SK-N-SH (cell line): ENCODE measurements around the gene HMMR. TPM values are rescaled to one million over a fixed set of nuclear protein-coding genes. Genes with fewer than 3 reads are reported as not detected.

Source experiments
- CTCF ChIA-PET: fragments of 300-600, 350-600 bp; formaldehyde crosslinking; extraction: SDS; loops from one replicate; lab custom pipeline; 2021; lab: Yijun Ruan, JAX
- POLR2A ChIA-PET: fragments of 350-600 bp; sonication (Branson Sonifier 250); formaldehyde crosslinking; extraction: SDS; loops from one replicate; lab custom pipeline; 2020; ENCODE audit warnings: antibody characterized with exemption, inconsistent platforms; lab: Yijun Ruan, JAX
- DNase-seq: peaks from one replicate; pipeline ENCODE4 v3.0.0; 2012
- H2AFZ ChIP-seq: fragments of 200-600 bp; sonication (generic); 2 replicates; pipeline ENCODE4 v1.8.1; 2016; ENCODE audit warnings: antibody characterized with exemption, mild to moderate bottlenecking, low read depth
- H3F3A ChIP-seq: fragments of 200-600 bp; sonication (generic); replicated peaks from 2 replicates; pipeline ENCODE3; 2016; ENCODE audit warnings: antibody characterized with exemption, mild to moderate bottlenecking; ENCODE audit not compliant: insufficient read depth
- H3K27ac ChIP-seq, 2 experiments: fragments of 200-500 bp in 1 of 2; fragments of 200-600 bp in 1 of 2; sonication (Bioruptor generic) in 1 of 2; sonication (generic), shearing (Covaris generic) in 1 of 2; 2 replicates each; pipeline versions ENCODE4 v1.5.1 to v1.6.1; 2014 to 2016; ENCODE audit warnings: low read depth in 2 of 2, inconsistent platforms in 1 of 2, low read length in 1 of 2, mild to moderate bottlenecking in 1 of 2, mixed read lengths in 1 of 2
- H3K27me3 ChIP-seq: fragments of 200-600 bp; sonication (generic), shearing (Covaris generic); 2 replicates; pipeline ENCODE4 v1.6.1; 2016; ENCODE audit warnings: mixed run types; ENCODE audit not compliant: insufficient read depth
- H3K36me3 ChIP-seq, 2 experiments: fragments of 200-500 bp in 1 of 2; fragments of 200-600 bp in 1 of 2; sonication (Bioruptor generic) in 1 of 2; sonication (generic) in 1 of 2; replicated peaks in 1 of 2; 2 replicates each; pipeline versions ENCODE3 to v1.5.1; 2014 to 2016; ENCODE audit warnings: low read length in 1 of 2, mild to moderate bottlenecking in 1 of 2; ENCODE audit not compliant: insufficient read depth in 2 of 2, control insufficient read depth in 1 of 2
- H3K4me1 ChIP-seq, 2 experiments: fragments of 200-500 bp in 1 of 2; fragments of 200-600 bp in 1 of 2; sonication (Bioruptor generic) in 1 of 2; sonication (generic), shearing (Covaris generic) in 1 of 2; 2 replicates each; pipeline versions ENCODE4 v1.5.1 to v1.6.1; 2014 to 2016; ENCODE audit warnings: low read depth in 1 of 2, low read length in 1 of 2, mixed run types in 1 of 2; ENCODE audit not compliant: insufficient read depth in 2 of 2, control insufficient read depth in 1 of 2
- H3K4me2 ChIP-seq: fragments of 200-600 bp; sonication (generic), shearing (Covaris generic); 2 replicates; pipeline ENCODE4 v1.6.1; 2017; ENCODE audit warnings: mixed run types
- H3K4me3 ChIP-seq, 2 experiments: fragments of 200-500 bp in 1 of 2; fragments of 200-600 bp in 1 of 2; sonication (Bioruptor generic) in 1 of 2; sonication (generic), shearing (Covaris generic) in 1 of 2; 2 replicates each; pipeline versions ENCODE4 v1.5.1 to v1.8.1; 2014 to 2016; ENCODE audit warnings: low read depth in 2 of 2, inconsistent platforms in 1 of 2, low read length in 1 of 2, mild to moderate bottlenecking in 1 of 2, mixed read lengths in 1 of 2, moderate library complexity in 1 of 2
- H3K79me2 ChIP-seq: fragments of 200-600 bp; sonication (generic); 2 replicates; pipeline ENCODE4 v1.8.1; 2017; ENCODE audit warnings: mild to moderate bottlenecking; ENCODE audit not compliant: insufficient read depth
- H3K9ac ChIP-seq: fragments of 200-600 bp; sonication (generic); 2 replicates; pipeline ENCODE4 v1.6.1; 2017; ENCODE audit warnings: mixed run types
- H3K9me2 ChIP-seq: fragments of 200-600 bp; sonication (generic); 2 replicates; pipeline ENCODE4 v1.6.1; 2017; ENCODE audit warnings: mixed run types
- H3K9me3 ChIP-seq: fragments of 200-600 bp; sonication (generic); 2 replicates; pipeline ENCODE4 v1.6.1; 2017; ENCODE audit warnings: mixed run types, mild to moderate bottlenecking, moderate library complexity
- H4K20me1 ChIP-seq: fragments of 200-600 bp; sonication (generic); 2 replicates; pipeline ENCODE4 v1.6.1; 2017; ENCODE audit warnings: mild to moderate bottlenecking, mixed run types; ENCODE audit not compliant: insufficient read depth
- CHD2 ChIP-seq: fragments of 150-350 bp; IDR thresholded peaks from 2 replicates; pipeline ENCODE4 v1.6.1; 2018; ENCODE audit warnings: low read length; ENCODE audit not compliant: partially characterized antibody
- ELF1 ChIP-seq: IDR thresholded peaks from 2 replicates; pipeline ENCODE4 v1.4.0; 2012
- FOSL2 ChIP-seq: IDR thresholded peaks from 2 replicates; pipeline ENCODE4 v1.4.0; 2012; ENCODE audit warnings: low read depth, mild to moderate bottlenecking, moderate library complexity, borderline replicate concordance
- POLR2AphosphoS5 ChIP-seq: IDR thresholded peaks from 2 replicates; pipeline ENCODE4 v1.6.1; 2012; ENCODE audit warnings: low read depth, low read length
- RAD21 ChIP-seq: IDR thresholded peaks from 2 replicates; pipeline ENCODE4 v1.6.1; 2012; ENCODE audit warnings: mild to moderate bottlenecking, low read length
- RFX5 ChIP-seq: IDR thresholded peaks from 2 replicates; pipeline ENCODE4 v1.6.1; 2012; ENCODE audit warnings: mild to moderate bottlenecking, improper control_type of control experiment, low read length
- TEAD4 ChIP-seq: IDR thresholded peaks from 2 replicates; pipeline ENCODE4 v1.4.0; 2012; ENCODE audit warnings: mild to moderate bottlenecking, borderline replicate concordance; ENCODE audit not compliant: insufficient read depth
- USF2 ChIP-seq: fragments of 150-350 bp; IDR thresholded peaks from 2 replicates; pipeline ENCODE4 v1.6.1; 2017; ENCODE audit warnings: antibody characterized with exemption, low read length, low read depth, borderline replicate concordance
- YY1 ChIP-seq: IDR thresholded peaks from 2 replicates; pipeline ENCODE4 v1.4.0; 2012; ENCODE audit warnings: low read depth, mild to moderate bottlenecking
- WGBS: methylation state at CpG from one replicate; pipeline ENCODE4 v1.1.6; 2017; ENCODE audit warnings: low lambda C conversion rate; 5-methylcytosine and 5-hydroxymethylcytosine counted together
- polyA plus RNA-seq, 3 experiments: library from polyadenylated mRNA; depleted of rRNA; stranded (reverse); fragments of >200 nt; gene quantifications; 2 replicates each; pipeline ENCODE4 v1.2.3, GENCODE V29; 2012
- TF ChIP-seq, protein P1 (sequence below): fragments of 200-600 bp; sonication (generic); IDR thresholded peaks from 2 replicates; pipeline ENCODE4 v1.6.1; 2017; ENCODE audit warnings: antibody characterized with exemption, mild to moderate bottlenecking, moderate library complexity

HMMR gene
- polyA plus RNA-seq, 1 of the 3 experiments (the other 2 are of a cell fraction) = 7.7 TPM

GRCh38 chr5:163489055-163489744 is 28.8 kb downstream of the HMMR start:
- H3K36me3 ChIP-seq = peaks cover 20 to 46% of the 10 kb centered on the region in 2 experiments
- peaks cover 11% of the 10 kb centered on the region; the same call in 1 of the 2 replicates for H3K79me2 ChIP-seq
- no peak overlapping the region for H3K4me3 ChIP-seq
- CTCF ChIA-PET = interaction anchor here (0.9 to 1.3 kb wide), 2 partner anchors 14 to 16 kb away, joined by 3 to 9 read pairs; no protein-coding TSS in a partner anchor
- no peak for DNase-seq
- TF ChIP-seq CHD2 = no peak
- TF ChIP-seq FOSL2 = no peak
- no peak for TF ChIP-seq USF2
- TF ChIP-seq RAD21 = no peak
- no peak for TF ChIP-seq YY1
- TF ChIP-seq ELF1 = no peak
- TF ChIP-seq, protein P1, sequence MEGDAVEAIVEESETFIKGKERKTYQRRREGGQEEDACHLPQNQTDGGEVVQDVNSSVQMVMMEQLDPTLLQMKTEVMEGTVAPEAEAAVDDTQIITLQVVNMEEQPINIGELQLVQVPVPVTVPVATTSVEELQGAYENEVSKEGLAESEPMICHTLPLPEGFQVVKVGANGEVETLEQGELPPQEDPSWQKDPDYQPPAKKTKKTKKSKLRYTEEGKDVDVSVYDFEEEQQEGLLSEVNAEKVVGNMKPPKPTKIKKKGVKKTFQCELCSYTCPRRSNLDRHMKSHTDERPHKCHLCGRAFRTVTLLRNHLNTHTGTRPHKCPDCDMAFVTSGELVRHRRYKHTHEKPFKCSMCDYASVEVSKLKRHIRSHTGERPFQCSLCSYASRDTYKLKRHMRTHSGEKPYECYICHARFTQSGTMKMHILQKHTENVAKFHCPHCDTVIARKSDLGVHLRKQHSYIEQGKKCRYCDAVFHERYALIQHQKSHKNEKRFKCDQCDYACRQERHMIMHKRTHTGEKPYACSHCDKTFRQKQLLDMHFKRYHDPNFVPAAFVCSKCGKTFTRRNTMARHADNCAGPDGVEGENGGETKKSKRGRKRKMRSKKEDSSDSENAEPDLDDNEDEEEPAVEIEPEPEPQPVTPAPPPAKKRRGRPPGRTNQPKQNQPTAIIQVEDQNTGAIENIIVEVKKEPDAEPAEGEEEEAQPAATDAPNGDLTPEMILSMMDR = peak; percentile 25
- no peaks in the 10 kb centered on the region; a peak in 1 of 4 replicates for H3K4me1 ChIP-seq
- no peaks in the 10 kb centered on the region for H3K27me3 ChIP-seq
- no peak overlapping the region for H3K9ac ChIP-seq
- H3F3A ChIP-seq = no peaks in the 10 kb centered on the region
- no peaks in the 10 kb centered on the region for H3K9me3 ChIP-seq
- no peak overlapping the region for H2AFZ ChIP-seq
- no peak overlapping the region for H3K4me2 ChIP-seq
- H3K9me2 ChIP-seq = no peaks in the 10 kb centered on the region
- H4K20me1 ChIP-seq = no peaks in the 10 kb centered on the region
- WGBS = 95% methylated on average over 6 of the region's 6 CpGs
- no peak overlapping the region for H3K27ac ChIP-seq
- POLR2A ChIA-PET = no interaction called here

- no peaks in the 10 kb centered on the region for H3K9me3 ChIP-seq
- H3K36me3 ChIP-seq = peaks cover 17 to 41% of the 10 kb centered on the region in 2 experiments
- H3F3A ChIP-seq = no peaks in the 10 kb centered on the region
- no peak overlapping the region for H3K9ac ChIP-seq
- POLR2A ChIA-PET = no interaction called here
- WGBS = 96% methylated on average over 3 of the region's 3 CpGs
- no peaks in the 10 kb centered on the region for H3K27me3 ChIP-seq
- no peaks in the 10 kb centered on the region for H3K9me2 ChIP-seq
- no peak overlapping the region for H2AFZ ChIP-seq
- H3K4me1 ChIP-seq = no peaks in the 10 kb centered on the region; a peak in 1 of 4 replicates
- H3K4me3 ChIP-seq = no peak overlapping the region
- H3K27ac ChIP-seq = no peak overlapping the region
- CTCF ChIA-PET = interaction anchor here (0.9 to 1.3 kb wide), 2 partner anchors 13 to 16 kb away, joined by 3 to 9 read pairs; no protein-coding TSS in a partner anchor
- H4K20me1 ChIP-seq = no peaks in the 10 kb centered on the region
- TF ChIP-seq ELF1 = no peak
- no peak for TF ChIP-seq POLR2AphosphoS5
- TF ChIP-seq TEAD4 = no peak
- TF ChIP-seq RFX5 = no peak
- TF ChIP-seq, all 33 proteins: peak for 0
- DNase-seq = no peak
- Histone ChIP-seq H3K4me2 (no peak overlapping the region), H3K79me2 (peaks cover 11% of the 10 kb centered on the region; the same call in 1 of the 2 replicates)
Measured at GRCh38 chr5:163489745-163490075, 29.3 kb downstream of the HMMR start.
